Posterior vena cava (tissue), 2 donors: ENCODE results near the gene CTDSP2. TPM values are rescaled to one million over a fixed set of nuclear protein-coding genes. Genes with fewer than 3 reads are reported as not detected.

Source experiments
- DNase-seq: peaks from one replicate; pipeline ENCODE4 v3.0.0-alpha.2; 2020; ENCODE audit warnings: low spot score
- intact Hi-C, 2 donors: fragments of 100-400 bp; cut with DNase I; formaldehyde crosslinking; loops; one replicate each; pipeline versions ENCODE4 v1.14.1 to v1.14.2; 2022 to 2023
- total RNA-seq, 2 donors: library from RNA; stranded (reverse); fragmentation: NEBNext Ultra II Directional; extraction: Animal tissue kit (Norgen Biotek cat#: 25700); gene quantifications; one replicate each; pipeline ENCODE4 v1.2.1, GENCODE V29; 2021
- donor health status: DM: yes; HTN: yes; CAD: no.
- donor health status: DM: yes; HTN: yes; CAD: no.

CTDSP2 gene
- total RNA-seq, 2 donors from 2014 or later, result 135 to 138 TPM

DNA sequence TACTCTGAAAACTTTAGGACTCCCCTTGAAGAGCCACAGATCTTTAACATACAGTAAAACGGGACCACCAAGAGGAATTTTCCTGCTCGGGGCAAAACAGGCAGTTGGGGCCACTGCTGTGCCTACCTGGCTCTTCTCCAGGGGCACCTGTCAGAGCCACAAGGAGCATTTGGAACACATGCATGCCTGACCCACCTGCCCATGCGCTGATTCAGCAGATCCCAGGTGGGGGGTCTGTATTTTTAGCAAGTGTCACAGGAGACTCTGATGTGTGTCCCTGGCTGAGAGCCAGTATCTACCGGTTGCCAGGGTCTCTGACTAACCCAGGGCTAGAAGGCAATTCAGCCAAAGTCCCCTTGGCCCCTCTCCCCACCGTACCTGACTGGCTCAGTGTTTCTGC lies 6.5 kb downstream of the CTDSP2 start:
- DNase-seq, result no peak
- intact Hi-C loops, result no loop called here

- intact Hi-C loops, result no loop called here
- no peak for DNase-seq
Observed at GRCh38 chr12:57838594-57839302, 7.8 kb downstream of the CTDSP2 start.

GRCh38 chr12:57837864-57838562 lies 8.5 kb downstream of the CTDSP2 start:
- intact Hi-C loops, result no loop called here
- DNase-seq, result no peak

DNA sequence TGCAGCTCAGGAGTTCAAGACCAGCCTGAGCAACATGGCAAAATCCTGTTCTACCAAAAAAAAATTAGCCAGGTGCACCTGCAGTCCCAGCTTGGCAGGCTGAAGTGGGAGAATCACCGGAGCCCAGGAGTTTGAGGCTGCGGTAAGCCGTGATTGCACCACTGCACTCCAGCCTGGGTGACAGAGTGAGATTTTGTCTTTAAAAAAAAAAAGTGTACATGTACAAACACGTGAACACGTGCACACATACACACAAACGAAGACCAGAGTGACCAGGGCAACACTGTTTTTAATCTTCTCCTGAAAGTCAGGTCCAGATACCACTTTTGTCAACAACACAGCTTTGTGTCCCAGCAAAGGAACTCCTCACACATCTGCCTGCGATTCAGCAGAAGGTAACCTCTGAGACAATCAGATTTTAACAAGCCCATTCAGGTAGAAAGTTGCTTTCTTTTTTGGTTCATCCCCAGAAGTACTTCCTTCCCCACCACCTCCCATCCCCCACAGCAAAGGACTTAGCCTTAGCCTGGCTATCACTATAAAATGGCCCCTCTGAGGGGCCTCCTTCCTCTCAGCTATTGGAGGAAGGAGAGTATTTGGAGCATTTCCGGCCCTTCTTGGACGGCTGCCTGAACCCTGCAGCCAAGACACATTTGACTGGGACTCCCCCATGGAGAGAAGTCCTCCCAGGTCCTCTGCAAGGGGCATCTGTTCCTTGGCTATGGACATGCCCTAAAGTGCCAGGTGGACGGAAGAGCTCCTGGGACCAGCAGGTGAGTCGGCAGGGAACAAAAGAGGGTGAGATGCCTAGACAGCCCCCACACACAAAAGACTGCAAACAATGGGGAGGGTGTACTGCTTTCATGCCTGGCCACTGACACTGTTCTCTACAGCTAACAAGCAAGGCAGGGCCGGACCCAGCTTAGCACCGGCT lies 9.8 kb downstream of the CTDSP2 start:
- intact Hi-C loops, result no loop called here
- DNase-seq, result peak; percentile 89

- DNase-seq, result no peak
- intact Hi-C loops, result no loop called here
Observed at GRCh38 chr12:57835366-57836288, 10.9 kb downstream of the CTDSP2 start.

- no peak for DNase-seq
- intact Hi-C loops, result no loop called here
Observed at GRCh38 chr12:57834086-57834876, 12.2 kb downstream of the CTDSP2 start.

- DNase-seq, result no peak
- intact Hi-C loops, result no loop called here
Observed at GRCh38 chr12:57833672-57834071, 12.9 kb downstream of the CTDSP2 start.

DNA sequence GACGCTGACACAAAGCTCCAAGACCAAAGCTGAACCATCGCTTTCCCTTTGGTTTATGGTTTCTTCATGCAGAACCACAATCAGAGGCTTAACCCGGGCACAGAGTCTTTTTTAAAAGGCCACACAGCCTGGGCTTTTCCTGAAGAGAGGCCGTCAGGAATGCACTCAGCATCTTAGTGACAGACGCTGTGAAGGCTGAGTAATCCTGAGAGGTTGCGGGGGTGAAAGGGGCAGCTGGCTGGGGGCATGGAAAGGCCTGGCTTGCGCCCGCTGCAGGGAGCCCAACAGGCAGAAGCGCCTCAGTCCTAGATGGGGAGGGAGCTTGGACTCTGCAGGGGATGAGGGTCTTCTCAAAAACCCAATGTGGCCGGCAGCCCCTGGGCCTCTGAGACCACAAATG lies 13.6 kb downstream of the CTDSP2 start:
- DNase-seq, result no peak
- intact Hi-C loops, result no loop called here

DNA sequence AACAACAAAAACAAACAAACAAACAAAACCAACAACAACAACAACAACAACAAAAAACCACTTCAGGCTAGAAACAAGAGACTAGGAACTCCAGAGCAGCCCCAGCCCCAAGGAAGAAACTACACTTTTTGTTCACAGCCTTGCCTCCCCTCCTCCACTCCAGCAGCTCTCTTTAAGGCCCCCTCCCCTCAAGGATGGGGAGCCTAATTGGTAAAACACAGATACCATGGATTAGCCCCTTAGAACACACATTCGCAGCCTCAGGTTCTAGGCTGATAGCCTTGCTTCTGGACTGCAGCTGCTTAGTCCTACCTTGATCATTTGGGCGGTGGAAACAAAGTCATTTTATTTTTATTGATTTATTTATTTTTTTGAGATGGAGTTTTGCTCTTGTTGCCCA lies 16.1 kb downstream of the CTDSP2 start:
- intact Hi-C loops, result loop anchor here (2.0 kb wide), 2 partner anchors 74 to 76 kb away; no protein-coding TSS in a partner anchor
- no peak for DNase-seq

GRCh38 chr12:57829025-57829777 lies 17.3 kb downstream of the CTDSP2 start:
- no peak for DNase-seq
- intact Hi-C loops, result loop anchor here in 1 of 2 donors (10.0 kb wide), 1 partner anchor 564 kb away; no protein-coding TSS in a partner anchor

DNA sequence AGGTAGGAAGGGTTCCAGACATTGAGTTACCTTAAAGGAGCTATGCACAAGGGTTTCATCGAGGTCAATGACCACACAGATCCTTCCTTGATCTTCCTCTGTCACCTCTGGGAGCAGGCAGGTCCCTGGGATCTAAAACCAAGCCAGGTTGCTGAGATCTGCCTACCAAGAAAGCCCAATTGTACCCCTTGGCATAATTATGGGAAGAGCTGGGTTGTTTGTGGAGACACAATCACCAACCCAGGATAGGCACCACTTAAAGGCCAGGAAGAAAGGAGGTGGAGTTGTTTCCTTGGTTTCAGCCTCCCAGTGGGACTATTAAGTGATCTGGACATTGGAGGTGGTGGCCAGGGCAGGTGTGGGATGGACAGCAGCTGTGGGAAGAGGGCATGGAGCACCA lies 19.6 kb downstream of the CTDSP2 start:
- intact Hi-C loops, result loop anchor here in 1 of 2 donors (10.0 kb wide), 1 partner anchor 562 kb away; no protein-coding TSS in a partner anchor
- no peak for DNase-seq

DNA sequence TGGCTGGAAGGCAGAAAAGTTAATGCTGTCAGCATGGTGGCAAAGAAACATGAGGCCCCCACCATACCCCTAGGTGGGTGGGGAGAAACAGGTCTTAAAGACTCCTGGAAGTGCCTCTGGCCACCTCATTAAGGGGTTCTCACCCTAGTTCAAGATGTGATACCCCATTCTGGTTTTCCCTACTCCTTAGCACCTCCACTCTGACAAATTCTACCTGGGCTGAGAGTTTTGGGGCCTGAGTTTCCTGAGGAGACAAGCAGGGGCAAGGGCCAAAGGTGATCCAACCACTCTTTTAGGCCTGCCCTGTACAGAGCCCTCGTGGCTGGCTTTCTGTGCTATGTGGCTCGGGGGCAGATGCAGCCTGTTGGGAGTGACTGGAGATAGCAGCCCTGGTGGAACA lies 20.1 kb downstream of the CTDSP2 start:
- intact Hi-C loops, result loop anchor here in 1 of 2 donors (10.0 kb wide), 1 partner anchor 562 kb away; no protein-coding TSS in a partner anchor
- no peak for DNase-seq

GRCh38 chr12:57825451-57825850 lies 21.1 kb downstream of the CTDSP2 start:
- DNase-seq, result no peak
- intact Hi-C loops, result loop anchor here in 1 of 2 donors (10.0 kb wide), 1 partner anchor 561 kb away; no protein-coding TSS in a partner anchor

DNA sequence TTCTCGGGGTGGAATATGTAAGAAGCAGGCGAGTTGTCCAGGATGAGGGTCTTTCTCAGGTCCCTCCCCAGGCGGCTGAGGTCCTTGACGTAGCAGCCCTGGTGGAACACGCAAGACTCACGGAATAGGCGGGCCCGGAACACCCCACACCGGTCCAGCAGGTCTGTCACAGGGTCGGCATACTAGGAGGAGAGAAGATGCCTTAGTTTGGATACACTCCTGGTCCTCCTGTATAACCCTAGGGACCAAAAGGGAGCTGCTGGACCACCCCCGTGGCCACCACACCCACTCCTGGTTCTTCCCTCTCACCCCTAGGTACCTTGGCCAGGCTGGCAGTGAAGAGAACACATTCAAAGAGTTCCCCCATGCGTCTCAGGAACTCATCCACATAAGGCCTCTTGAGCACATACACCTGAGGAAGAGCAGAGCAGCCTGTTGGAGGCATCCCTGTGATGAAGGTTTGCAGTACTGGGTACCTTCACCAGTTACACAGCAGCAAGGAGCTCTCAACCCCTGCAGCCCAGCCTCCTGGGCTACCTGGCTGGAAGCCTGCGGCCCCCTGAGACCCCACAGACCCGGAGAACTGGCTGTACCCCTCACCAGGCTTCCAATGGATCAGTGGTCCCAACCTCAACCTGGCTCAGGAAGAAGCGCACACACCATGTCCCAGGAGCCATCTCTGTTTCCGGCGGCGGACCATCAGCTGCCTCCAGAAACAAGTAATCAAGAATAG lies 22.5 kb downstream of the CTDSP2 start:
- intact Hi-C loops, result loop anchor here in 1 of 2 donors (10.0 kb wide), 1 partner anchor 559 kb away; no protein-coding TSS in a partner anchor
- no peak for DNase-seq

GRCh38 chr12:57823131-57823907 lies 23.2 kb downstream of the CTDSP2 start:
- intact Hi-C loops, result loop anchor here in 1 of 2 donors (10.0 kb wide), 1 partner anchor 559 kb away; no protein-coding TSS in a partner anchor
- DNase-seq, result no peak
